ENCODE measurements around the gene CDON. TPM values are rescaled to one million over a fixed set of nuclear protein-coding genes. Genes with fewer than 3 reads are reported as not detected.

Gene CDON
- total RNA-seq, 1 donor from 2014 or later = 29.4 TPM

GRCh38 chr11:126088999-126089398, 26.3 kb upstream of the CDON start:
- intact Hi-C loops (cut with DNase I) = no loop called here
- ATAC-seq (no peak), DNase-seq (ENCODE audit: low spot score) (no peak)

- DNase-seq (ENCODE audit: low spot score) = no peak
- intact Hi-C loops (cut with DNase I) = no loop called here
- ATAC-seq = no peak
Observed at GRCh38 chr11:126086248-126086647, 23.6 kb upstream of the CDON start.

- ATAC-seq = no peak
- intact Hi-C loops (cut with DNase I) = no loop called here
Observed at GRCh38 chr11:126084608-126084912, 21.9 kb upstream of the CDON start.

GRCh38 chr11:126083829-126084607, 21.4 kb upstream of the CDON start:
- ATAC-seq = no peak
- intact Hi-C loops (cut with DNase I) = no loop called here
- no peak for DNase-seq (ENCODE audit: low spot score)

More at GRCh38 chr11:126084608-126084912, 21.9 kb upstream of the CDON start:
- no peak for DNase-seq (ENCODE audit: low spot score)

- intact Hi-C loops (cut with DNase I) = no loop called here
- ATAC-seq (peak; percentile 80), DNase-seq (ENCODE audit: low spot score) (no peak)
Observed at GRCh38 chr11:126082251-126083109, 19.8 kb upstream of the CDON start.

GRCh38 chr11:126081915-126082250, 19.2 kb upstream of the CDON start:
- intact Hi-C loops (cut with DNase I) = no loop called here
- ATAC-seq (no peak), DNase-seq (ENCODE audit: low spot score) (no peak)

- intact Hi-C loops (cut with DNase I) = no loop called here
- no peak for ATAC-seq
- no peak for DNase-seq (ENCODE audit: low spot score)
Observed at GRCh38 chr11:126080161-126080941, 17.7 kb upstream of the CDON start.

GRCh38 chr11:126079621-126080124, 17.0 kb upstream of the CDON start:
- intact Hi-C loops (cut with DNase I) = no loop called here
- DNase-seq (ENCODE audit: low spot score) (no peak), ATAC-seq (no peak)

- intact Hi-C loops (cut with DNase I) = no loop called here
- DNase-seq (ENCODE audit: low spot score) (no peak), ATAC-seq (no peak)
Observed at GRCh38 chr11:126076641-126077040, 14.0 kb upstream of the CDON start.

GRCh38 chr11:126072801-126073594, 10.3 kb upstream of the CDON start:
- ATAC-seq = no peak
- intact Hi-C loops (cut with DNase I) = no loop called here
- no peak for DNase-seq (ENCODE audit: low spot score)

- intact Hi-C loops (cut with DNase I) = no loop called here
- no peak for DNase-seq (ENCODE audit: low spot score)
- ATAC-seq = no peak
Observed at GRCh38 chr11:126072141-126072741, 9.6 kb upstream of the CDON start.

GRCh38 chr11:126063507-126063852, 814 bp upstream of the CDON start:
- ATAC-seq (no peak), DNase-seq (ENCODE audit: low spot score) (no peak)
- intact Hi-C loops (cut with DNase I) = no loop called here

GRCh38 chr11:126061707-126062678, 673 bp downstream of the CDON start:
- peak; percentile 76 for DNase-seq (ENCODE audit: low spot score)
- no peak for ATAC-seq
- intact Hi-C loops (cut with DNase I) = no loop called here

GRCh38 chr11:126060757-126061171, 1.9 kb downstream of the CDON start:
- DNase-seq (ENCODE audit: low spot score) (no peak), ATAC-seq (no peak)
- intact Hi-C loops (cut with DNase I) = no loop called here

- intact Hi-C loops (cut with DNase I) = no loop called here
- no peak for ATAC-seq
- no peak for DNase-seq (ENCODE audit: low spot score)
Observed at GRCh38 chr11:126059238-126059781, 3.4 kb downstream of the CDON start.

- ATAC-seq (no peak), DNase-seq (ENCODE audit: low spot score) (no peak)
- intact Hi-C loops (cut with DNase I) = no loop called here
Observed at GRCh38 chr11:126058105-126058874, 4.4 kb downstream of the CDON start.

Data from sciatic nerve (tissue), 2 donors.